ENCODE results near the gene ARHGAP10.

Gene ARHGAP10

DNA sequence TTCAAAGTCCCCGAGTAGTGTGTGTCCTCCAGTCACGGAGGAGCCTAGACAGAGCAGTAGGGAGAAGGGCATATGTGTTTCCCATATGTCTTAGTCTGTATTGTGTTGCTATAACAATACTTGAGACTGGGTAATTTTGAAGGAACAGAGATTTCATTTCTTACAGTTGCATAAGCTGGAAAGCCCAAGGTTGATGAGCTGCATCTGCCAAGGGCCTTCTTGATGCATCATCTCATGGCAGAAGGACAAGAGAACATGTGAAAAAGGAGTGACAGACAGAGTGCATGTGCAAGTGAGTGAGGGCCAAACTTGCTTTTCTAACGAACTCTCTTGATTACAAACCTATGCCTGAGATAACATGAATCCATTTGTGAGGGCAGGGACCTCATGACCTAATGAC is 243.4 kb downstream of the ARHGAP10 start:
- no peak for DNase-seq
- Histone ChIP-seq H3K4me3 (ENCODE audit: low read depth in 1 of 2, low read length in 2 of 2) (no peak overlapping the region), H3K4me2 (ENCODE audit: insufficient read depth, low read length) (no peak overlapping the region), H3K9ac (ENCODE audit: low read depth, low read length) (no peak overlapping the region), H3K9me3 (ENCODE audit: insufficient read depth, low read length, severe bottlenecking) (no peaks in the 10 kb centered on the region), H2AFZ (ENCODE audit: low read depth, low read length) (no peak overlapping the region), H3K27me3 (ENCODE audit: insufficient read depth, low read length, poor library complexity) (no peaks in the 10 kb centered on the region), H3K27ac (ENCODE audit: low read length) (no peak overlapping the region), H3K79me2 (ENCODE audit: insufficient read depth, low read length) (no peaks in the 10 kb centered on the region), H3K4me1 (ENCODE audit: insufficient read depth, low read length) (no peaks in the 10 kb centered on the region), H3K36me3 (ENCODE audit: insufficient read depth, low read length) (no peaks in the 10 kb centered on the region), H4K20me1 (ENCODE audit: insufficient read depth, low read length) (no peaks in the 10 kb centered on the region)
- no peak for TF ChIP-seq EZH2 (IDR thresholded peaks at IDR 0.05; ENCODE audit: borderline replicate concordance, low read depth, low read length, severe bottlenecking)
- TF ChIP-seq, protein P1, sequence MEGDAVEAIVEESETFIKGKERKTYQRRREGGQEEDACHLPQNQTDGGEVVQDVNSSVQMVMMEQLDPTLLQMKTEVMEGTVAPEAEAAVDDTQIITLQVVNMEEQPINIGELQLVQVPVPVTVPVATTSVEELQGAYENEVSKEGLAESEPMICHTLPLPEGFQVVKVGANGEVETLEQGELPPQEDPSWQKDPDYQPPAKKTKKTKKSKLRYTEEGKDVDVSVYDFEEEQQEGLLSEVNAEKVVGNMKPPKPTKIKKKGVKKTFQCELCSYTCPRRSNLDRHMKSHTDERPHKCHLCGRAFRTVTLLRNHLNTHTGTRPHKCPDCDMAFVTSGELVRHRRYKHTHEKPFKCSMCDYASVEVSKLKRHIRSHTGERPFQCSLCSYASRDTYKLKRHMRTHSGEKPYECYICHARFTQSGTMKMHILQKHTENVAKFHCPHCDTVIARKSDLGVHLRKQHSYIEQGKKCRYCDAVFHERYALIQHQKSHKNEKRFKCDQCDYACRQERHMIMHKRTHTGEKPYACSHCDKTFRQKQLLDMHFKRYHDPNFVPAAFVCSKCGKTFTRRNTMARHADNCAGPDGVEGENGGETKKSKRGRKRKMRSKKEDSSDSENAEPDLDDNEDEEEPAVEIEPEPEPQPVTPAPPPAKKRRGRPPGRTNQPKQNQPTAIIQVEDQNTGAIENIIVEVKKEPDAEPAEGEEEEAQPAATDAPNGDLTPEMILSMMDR (IDR thresholded peaks at IDR 0.05; ENCODE audit: borderline replicate concordance, extremely low read depth, low read length, poor library complexity, severe bottlenecking): no peak
- ATAC-seq (ENCODE audit: insufficient read depth, low read depth): no peak

DNA sequence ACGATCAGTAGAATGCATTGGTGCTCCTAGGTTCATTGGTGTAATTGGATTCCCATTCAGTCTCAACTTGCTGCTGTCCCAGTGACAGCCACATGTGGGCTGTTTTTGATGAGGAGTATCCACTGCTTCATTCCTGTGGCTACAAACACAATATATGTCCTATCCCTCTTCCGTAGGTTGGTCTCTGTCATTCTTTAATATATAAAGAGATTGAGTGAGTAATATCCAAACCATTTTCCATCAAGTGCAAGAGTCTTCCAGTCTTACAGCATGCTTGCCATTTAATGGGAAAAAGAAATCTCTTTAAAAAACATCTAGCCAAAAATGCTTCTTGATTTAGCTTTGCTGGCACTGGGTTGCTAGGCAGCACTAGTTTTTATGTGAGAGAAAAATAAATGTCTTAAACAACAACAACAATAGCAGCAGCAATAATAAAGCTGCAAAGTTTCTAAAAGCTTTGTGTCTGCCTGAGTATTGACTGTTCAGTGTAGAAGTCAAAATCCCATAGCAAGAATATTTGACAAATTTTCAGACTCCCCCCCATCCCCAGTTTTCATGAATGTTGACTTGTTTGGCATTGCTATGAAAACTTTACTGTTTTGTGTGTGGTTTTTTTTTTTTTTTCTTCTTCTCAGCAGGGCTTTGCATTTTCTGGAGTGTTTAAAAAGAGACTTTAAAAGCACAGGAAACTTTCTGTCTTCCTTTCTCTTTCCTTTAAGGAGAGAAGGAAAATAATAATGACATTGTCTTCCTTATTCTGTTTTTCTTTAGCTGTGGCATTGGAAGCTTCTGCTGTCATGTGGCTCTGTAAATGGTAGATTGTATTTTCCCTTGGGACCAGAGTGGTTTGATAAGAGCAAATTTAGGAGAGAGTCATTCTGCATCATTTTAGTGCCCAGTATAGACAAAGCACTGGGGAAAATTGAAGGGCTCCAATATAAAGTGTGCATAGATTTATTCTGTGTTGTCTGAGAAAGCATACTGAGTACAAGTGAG is 244.3 kb downstream of the ARHGAP10 start:
- ATAC-seq (ENCODE audit: insufficient read depth, low read depth): no peak

DNA sequence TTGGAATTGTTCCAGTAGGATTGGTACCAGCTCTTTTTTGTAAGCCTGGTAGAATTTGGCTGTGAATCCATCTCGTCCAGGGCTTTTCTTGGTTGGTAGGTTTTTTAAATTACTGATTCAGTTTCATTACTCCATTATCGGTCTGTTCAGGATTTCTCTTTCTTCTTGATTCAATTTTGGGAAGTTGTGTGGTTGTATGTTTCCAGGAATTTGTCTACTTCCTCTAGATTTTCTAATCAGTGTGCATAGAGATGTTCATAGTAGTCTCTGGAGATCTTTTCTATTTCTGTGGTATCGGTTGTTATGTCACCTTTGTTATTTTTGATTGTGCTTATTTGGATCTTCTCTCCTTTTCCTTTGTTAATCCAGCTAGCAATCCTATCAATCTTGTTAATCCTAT is 248.7 kb downstream of the ARHGAP10 start:
- Histone ChIP-seq H3K27ac (ENCODE audit: low read length) (no peak overlapping the region), H3K27me3 (ENCODE audit: insufficient read depth, low read length, poor library complexity) (no peaks in the 10 kb centered on the region), H3K79me2 (ENCODE audit: insufficient read depth, low read length) (no peaks in the 10 kb centered on the region), H3K36me3 (ENCODE audit: insufficient read depth, low read length) (no peaks in the 10 kb centered on the region), H2AFZ (ENCODE audit: low read depth, low read length) (no peak overlapping the region), H3K4me1 (ENCODE audit: insufficient read depth, low read length) (no peaks in the 10 kb centered on the region), H3K9me3 (ENCODE audit: insufficient read depth, low read length, severe bottlenecking) (no peaks in the 10 kb centered on the region), H3K9ac (ENCODE audit: low read depth, low read length) (no peak overlapping the region), H4K20me1 (ENCODE audit: insufficient read depth, low read length) (no peaks in the 10 kb centered on the region), H3K4me2 (ENCODE audit: insufficient read depth, low read length) (no peak overlapping the region), H3K4me3 (ENCODE audit: low read depth in 1 of 2, low read length in 2 of 2) (no peak overlapping the region)
- no peak for DNase-seq
- TF ChIP-seq, protein P1 (IDR thresholded peaks at IDR 0.05; ENCODE audit: borderline replicate concordance, extremely low read depth, low read length, poor library complexity, severe bottlenecking): no peak
- TF ChIP-seq EZH2 (IDR thresholded peaks at IDR 0.05; ENCODE audit: borderline replicate concordance, low read depth, low read length, severe bottlenecking): no peak
- no peak for ATAC-seq (ENCODE audit: insufficient read depth, low read depth)

More for the DNA sequence above, 244.3 kb downstream of the ARHGAP10 start:
- DNase-seq: no peak
- no peak overlapping the region for H3K4me2 ChIP-seq (ENCODE audit: insufficient read depth, low read length)
- no peak overlapping the region for H3K27ac ChIP-seq (ENCODE audit: low read length)
- no peaks in the 10 kb centered on the region for H3K79me2 ChIP-seq (ENCODE audit: insufficient read depth, low read length)
- TF ChIP-seq, protein P1 (IDR thresholded peaks at IDR 0.05; ENCODE audit: borderline replicate concordance, extremely low read depth, low read length, poor library complexity, severe bottlenecking): no peak
- TF ChIP-seq EZH2 (IDR thresholded peaks at IDR 0.05; ENCODE audit: borderline replicate concordance, low read depth, low read length, severe bottlenecking): no peak
- H2AFZ ChIP-seq (ENCODE audit: low read depth, low read length): no peak overlapping the region
- no peaks in the 10 kb centered on the region for H4K20me1 ChIP-seq (ENCODE audit: insufficient read depth, low read length)
- no peak overlapping the region for H3K9ac ChIP-seq (ENCODE audit: low read depth, low read length)
- H3K9me3 ChIP-seq (ENCODE audit: insufficient read depth, low read length, severe bottlenecking): no peaks in the 10 kb centered on the region
- no peaks in the 10 kb centered on the region for H3K4me1 ChIP-seq (ENCODE audit: insufficient read depth, low read length)
- H3K4me3 ChIP-seq (ENCODE audit: low read depth in 1 of 2, low read length in 2 of 2): no peak overlapping the region
- no peaks in the 10 kb centered on the region for H3K27me3 ChIP-seq (ENCODE audit: insufficient read depth, low read length, poor library complexity)
- no peaks in the 10 kb centered on the region for H3K36me3 ChIP-seq (ENCODE audit: insufficient read depth, low read length)

All from DND-41 (cell line).